ENCODE data around the gene THUMPD3. TPM values are rescaled to one million over a fixed set of nuclear protein-coding genes. Genes with fewer than 3 reads are reported as not detected.

Gene THUMPD3
- total and polyA plus RNA-seq, 4 donors = 20.1 to 24.5 (median 21.6) TPM

- H3K27ac ChIP-seq (ENCODE audit: low read depth in 1 of 2, low read length in 2 of 2) = no peak overlapping the region
- no peaks in the 10 kb centered on the region for H3K4me1 ChIP-seq (ENCODE audit: control insufficient read depth in 4 of 4, insufficient read depth in 4 of 4, low read length in 3 of 4)
- 69% methylated on average over 4 of the region's 4 CpGs for WGBS
- no peak overlapping the region for H3K9ac ChIP-seq (ENCODE audit: low read depth in 1 of 2, low read length in 2 of 2)
- peaks cover 10 to 62% (median 46%) of the 10 kb centered on the region in 4 donors for H3K36me3 ChIP-seq (ENCODE audit: control insufficient read depth in 4 of 4, insufficient read depth in 3 of 4, low read depth in 1 of 4, low read length in 3 of 4)
- DNase-seq (ENCODE audit: low spot score) = no peak
- TF ChIP-seq MAX (IDR thresholded peaks at IDR 0.05) = no peak
- no peak for TF ChIP-seq HNF4G (IDR thresholded peaks at IDR 0.05)
- no peak for TF ChIP-seq FOXA1 (IDR thresholded peaks at IDR 0.05)
- TF ChIP-seq CTCF (IDR thresholded peaks at IDR 0.05; ENCODE audit: low read depth, low read length, missing input control) = no peak
- TF ChIP-seq RXRA (IDR thresholded peaks at IDR 0.05) = no peak
- TF ChIP-seq NR2F2 (IDR thresholded peaks at IDR 0.05) = no peak
- no peak for TF ChIP-seq REST (IDR thresholded peaks at IDR 0.05)
- no peak for TF ChIP-seq FOXA2 (IDR thresholded peaks at IDR 0.05)
- no peaks in the 10 kb centered on the region for H3K27me3 ChIP-seq (ENCODE audit: control insufficient read depth in 4 of 4, insufficient read depth in 4 of 4, low read length in 3 of 4)
- H3K9me3 ChIP-seq (ENCODE audit: control insufficient read depth in 4 of 4, low read length in 3 of 4) = no peaks in the 10 kb centered on the region
- H3K4me3 ChIP-seq (ENCODE audit: low read depth in 1 of 3, low read length in 3 of 3) = no peak overlapping the region
Observed at GRCh38 chr3:9379327-9379726, 16.5 kb downstream of the THUMPD3 start.

GRCh38 chr3:9380014-9380413 is 17.2 kb downstream of the THUMPD3 start:
- no peaks in the 10 kb centered on the region for H3K9me3 ChIP-seq (ENCODE audit: control insufficient read depth in 4 of 4, low read length in 3 of 4)
- WGBS = 89% methylated on average over 3 of the region's 3 CpGs

GRCh38 chr3:9384141-9384828 is 21.4 kb downstream of the THUMPD3 start:
- WGBS = 89% methylated on average over 13 of the region's 13 CpGs
- Histone ChIP-seq H3K4me1 (ENCODE audit: control insufficient read depth in 4 of 4, insufficient read depth in 4 of 4, low read length in 3 of 4) (no peaks in the 10 kb centered on the region), H3K9ac (ENCODE audit: low read depth in 1 of 2, low read length in 2 of 2) (no peak overlapping the region), H3K36me3 (ENCODE audit: control insufficient read depth in 4 of 4, insufficient read depth in 3 of 4, low read depth in 1 of 4, low read length in 3 of 4) (peaks cover 8 to 63% (median 55%) of the 10 kb centered on the region in 4 donors), H3K27me3 (ENCODE audit: control insufficient read depth in 4 of 4, insufficient read depth in 4 of 4, low read length in 3 of 4) (no peaks in the 10 kb centered on the region), H3K9me3 (ENCODE audit: control insufficient read depth in 4 of 4, low read length in 3 of 4) (no peaks in the 10 kb centered on the region), H3K27ac (ENCODE audit: low read depth in 1 of 2, low read length in 2 of 2) (no peak overlapping the region), H3K4me3 (ENCODE audit: low read depth in 1 of 3, low read length in 3 of 3) (no peak overlapping the region)
- no peak for DNase-seq (ENCODE audit: low spot score)
- TF ChIP-seq HNF4G (IDR thresholded peaks at IDR 0.05) = no peak
- no peak for TF ChIP-seq ATF3 (IDR thresholded peaks at IDR 0.05)
- no peak for TF ChIP-seq EGR1 (IDR thresholded peaks at IDR 0.05; ENCODE audit: low read depth in 2 of 2)
- no peak for TF ChIP-seq JUND (IDR thresholded peaks at IDR 0.05)
- TF ChIP-seq CTCF (IDR thresholded peaks at IDR 0.05; ENCODE audit: low read depth, low read length, missing input control) = no peak
- TF ChIP-seq YY1 (IDR thresholded peaks at IDR 0.05) = no peak
- no peak for TF ChIP-seq HNF4A (conservative IDR thresholded peaks at IDR 0.05)
- TF ChIP-seq TAF1 (conservative IDR thresholded peaks at IDR 0.05) = no peak
- no peak for TF ChIP-seq RAD21 (IDR thresholded peaks at IDR 0.05)

More at GRCh38 chr3:9380014-9380413, 17.2 kb downstream of the THUMPD3 start:
- Histone ChIP-seq H3K9ac (ENCODE audit: low read depth in 1 of 2, low read length in 2 of 2) (no peak overlapping the region), H3K27me3 (ENCODE audit: control insufficient read depth in 4 of 4, insufficient read depth in 4 of 4, low read length in 3 of 4) (no peaks in the 10 kb centered on the region), H3K36me3 (ENCODE audit: control insufficient read depth in 4 of 4, insufficient read depth in 3 of 4, low read depth in 1 of 4, low read length in 3 of 4) (peaks cover 14 to 63% (median 47%) of the 10 kb centered on the region in 4 donors), H3K27ac (ENCODE audit: low read depth in 1 of 2, low read length in 2 of 2) (no peak overlapping the region), H3K4me3 (ENCODE audit: low read depth in 1 of 3, low read length in 3 of 3) (no peak overlapping the region), H3K4me1 (ENCODE audit: control insufficient read depth in 4 of 4, insufficient read depth in 4 of 4, low read length in 3 of 4) (no peaks in the 10 kb centered on the region)
- no peak for DNase-seq (ENCODE audit: low spot score)
- TF ChIP-seq TAF1 (conservative IDR thresholded peaks at IDR 0.05) (no peak), SP1 (IDR thresholded peaks at IDR 0.05) (no peak), NR2F2 (IDR thresholded peaks at IDR 0.05) (no peak), MAX (IDR thresholded peaks at IDR 0.05) (no peak), RAD21 (IDR thresholded peaks at IDR 0.05) (no peak), HNF4G (IDR thresholded peaks at IDR 0.05) (no peak)
